ENCODE measurements around the gene KIRREL2. TPM values are rescaled to one million over a fixed set of nuclear protein-coding genes. Genes with fewer than 3 reads are reported as not detected.

KIRREL2 gene
- total and polyA plus RNA-seq, 2 donors (not counting 1 experiment from before 2014, with no cell fraction given) = not detected

DNA sequence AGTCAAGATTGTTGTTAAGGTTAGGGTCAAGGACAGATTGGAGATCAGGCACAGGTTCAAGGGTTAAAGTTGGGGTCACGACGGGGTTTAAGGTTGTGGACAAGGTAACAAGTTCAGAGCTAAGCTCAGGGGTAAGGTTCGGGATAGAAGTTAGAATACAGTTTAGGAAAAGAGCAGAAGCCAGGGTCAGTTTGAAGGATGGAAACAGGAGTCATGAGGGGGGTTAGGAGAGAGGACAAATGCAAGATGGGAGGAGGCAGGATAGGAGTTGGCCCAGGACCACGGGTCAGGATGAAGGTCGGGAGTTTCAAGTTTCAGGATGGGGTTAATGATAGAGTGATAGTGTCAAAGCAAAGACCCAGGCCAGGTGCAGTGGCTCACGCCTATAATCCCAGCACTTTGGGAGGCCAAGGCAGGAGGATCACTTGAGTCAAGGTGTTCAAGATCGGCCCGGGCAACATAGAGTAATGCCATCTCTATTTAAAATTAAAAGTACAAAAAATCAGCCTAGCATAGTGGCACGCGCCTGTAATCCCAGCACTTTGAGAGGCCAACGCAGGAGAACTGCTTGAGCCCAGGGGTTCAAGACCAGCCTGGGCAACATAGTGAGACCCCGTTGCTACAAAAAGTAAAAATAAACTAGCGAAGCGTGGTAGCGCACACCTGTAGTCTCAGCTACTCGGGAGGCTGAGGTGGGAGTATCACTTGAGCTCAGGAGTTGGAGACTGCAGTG lies 12.1 kb upstream of the KIRREL2 start:
- ChIA-PET CTCF (interaction anchor here (1.2 kb wide), 1 partner anchor 10 kb away, joined by 3 read pairs; no protein-coding TSS in a partner anchor), POLR2A (no interaction called here)
- peak overlapping the region; percentile 59 for H3K4me3 Mint-ChIP-seq
- no peaks in the 10 kb centered on the region for H4K20me1 ChIP-seq (ENCODE audit: control insufficient read depth, insufficient read depth, low read length, poor library complexity, severe bottlenecking)
- peaks cover 4% of the 10 kb centered on the region for H3K9me3 Mint-ChIP-seq (ENCODE audit: insufficient read depth)
- ATAC-seq (ENCODE audit: low read depth) = no peak
- H3K4me1 Mint-ChIP-seq = peaks cover 19% of the 10 kb centered on the region
- peaks cover 0 to 62% (median 33%) of the 10 kb centered on the region in 4 experiments for H3K27me3 ChIP-seq (replicated peaks in 1 of 4; ENCODE audit: control extremely low read depth in 1 of 4, control insufficient read depth in 3 of 4, insufficient read depth in 4 of 4, low read length in 3 of 4)
- H3K36me3 ChIP-seq (replicated peaks in 1 of 2; ENCODE audit: control extremely low read depth in 1 of 2, control insufficient read depth in 1 of 2, extremely low read depth in 1 of 2, insufficient read depth in 2 of 2, low read length in 1 of 2) = no peaks in the 10 kb centered on the region
- TF ChIP-seq, protein P1, sequence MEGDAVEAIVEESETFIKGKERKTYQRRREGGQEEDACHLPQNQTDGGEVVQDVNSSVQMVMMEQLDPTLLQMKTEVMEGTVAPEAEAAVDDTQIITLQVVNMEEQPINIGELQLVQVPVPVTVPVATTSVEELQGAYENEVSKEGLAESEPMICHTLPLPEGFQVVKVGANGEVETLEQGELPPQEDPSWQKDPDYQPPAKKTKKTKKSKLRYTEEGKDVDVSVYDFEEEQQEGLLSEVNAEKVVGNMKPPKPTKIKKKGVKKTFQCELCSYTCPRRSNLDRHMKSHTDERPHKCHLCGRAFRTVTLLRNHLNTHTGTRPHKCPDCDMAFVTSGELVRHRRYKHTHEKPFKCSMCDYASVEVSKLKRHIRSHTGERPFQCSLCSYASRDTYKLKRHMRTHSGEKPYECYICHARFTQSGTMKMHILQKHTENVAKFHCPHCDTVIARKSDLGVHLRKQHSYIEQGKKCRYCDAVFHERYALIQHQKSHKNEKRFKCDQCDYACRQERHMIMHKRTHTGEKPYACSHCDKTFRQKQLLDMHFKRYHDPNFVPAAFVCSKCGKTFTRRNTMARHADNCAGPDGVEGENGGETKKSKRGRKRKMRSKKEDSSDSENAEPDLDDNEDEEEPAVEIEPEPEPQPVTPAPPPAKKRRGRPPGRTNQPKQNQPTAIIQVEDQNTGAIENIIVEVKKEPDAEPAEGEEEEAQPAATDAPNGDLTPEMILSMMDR (IDR thresholded peaks at IDR 0.05) = no peak
- TF ChIP-seq EZH2 (IDR thresholded peaks at IDR 0.05; ENCODE audit: borderline replicate concordance, insufficient read depth, low read depth, low read length, poor library complexity, severe bottlenecking) = no peak
- H3K4me2 ChIP-seq (replicated peaks; ENCODE audit: low read depth, low read length, poor library complexity, severe bottlenecking) = peak overlapping the region; percentile 70
- DNase-seq = no peak
- H3K27ac ChIP-seq (ENCODE audit: low read length in 2 of 2) = no peak overlapping the region
- peaks cover 0 to 32% (median 0%) of the 10 kb centered on the region in 3 donors for H3K9me3 ChIP-seq (ENCODE audit: control extremely low read depth in 1 of 3, control insufficient read depth in 2 of 3, insufficient read depth in 1 of 3, low read length in 2 of 3)
- H3K4me1 ChIP-seq (ENCODE audit: control insufficient read depth in 2 of 2, insufficient read depth in 2 of 2, low read length in 2 of 2) = peaks cover 15 to 32% of the 10 kb centered on the region in 2 donors
- H3K4me3 ChIP-seq (ENCODE audit: control extremely low read depth in 1 of 5, extremely low read depth in 1 of 5, insufficient read depth in 1 of 5, low read depth in 2 of 5, low read length in 4 of 5) = no peak overlapping the region
- no peaks in the 10 kb centered on the region for H3K79me2 ChIP-seq (ENCODE audit: control insufficient read depth, insufficient read depth, low read length)
- no peak overlapping the region for H2AFZ ChIP-seq (ENCODE audit: insufficient read depth, low read depth, low read length, poor library complexity, severe bottlenecking)
- H3K9ac ChIP-seq (ENCODE audit: low read length) = peak overlapping the region; percentile 35
- H3K27ac Mint-ChIP-seq = no peak overlapping the region
- intact Hi-C loops (cut with micrococcal nuclease) = no loop called here
- 70% methylated on average over 15 of the region's 16 CpGs for WGBS (ENCODE audit: insufficient coverage)
- H3K27me3 Mint-ChIP-seq = peaks cover 56% of the 10 kb centered on the region

All from B cell (primary cell).